GM12892 (cell line): ENCODE data around the gene ZNRF2.

Source experiments
- POLR2A ChIP-seq: IDR thresholded peaks from 2 replicates; pipeline ENCODE4 v1.6.1; 2011; ENCODE audit warnings: low read depth, low read length, control low read depth
- POLR2AphosphoS5 ChIP-seq: IDR thresholded peaks from 2 replicates; pipeline ENCODE4 v1.6.1; 2011; ENCODE audit warnings: low read depth, low read length, control low read depth

DNA sequence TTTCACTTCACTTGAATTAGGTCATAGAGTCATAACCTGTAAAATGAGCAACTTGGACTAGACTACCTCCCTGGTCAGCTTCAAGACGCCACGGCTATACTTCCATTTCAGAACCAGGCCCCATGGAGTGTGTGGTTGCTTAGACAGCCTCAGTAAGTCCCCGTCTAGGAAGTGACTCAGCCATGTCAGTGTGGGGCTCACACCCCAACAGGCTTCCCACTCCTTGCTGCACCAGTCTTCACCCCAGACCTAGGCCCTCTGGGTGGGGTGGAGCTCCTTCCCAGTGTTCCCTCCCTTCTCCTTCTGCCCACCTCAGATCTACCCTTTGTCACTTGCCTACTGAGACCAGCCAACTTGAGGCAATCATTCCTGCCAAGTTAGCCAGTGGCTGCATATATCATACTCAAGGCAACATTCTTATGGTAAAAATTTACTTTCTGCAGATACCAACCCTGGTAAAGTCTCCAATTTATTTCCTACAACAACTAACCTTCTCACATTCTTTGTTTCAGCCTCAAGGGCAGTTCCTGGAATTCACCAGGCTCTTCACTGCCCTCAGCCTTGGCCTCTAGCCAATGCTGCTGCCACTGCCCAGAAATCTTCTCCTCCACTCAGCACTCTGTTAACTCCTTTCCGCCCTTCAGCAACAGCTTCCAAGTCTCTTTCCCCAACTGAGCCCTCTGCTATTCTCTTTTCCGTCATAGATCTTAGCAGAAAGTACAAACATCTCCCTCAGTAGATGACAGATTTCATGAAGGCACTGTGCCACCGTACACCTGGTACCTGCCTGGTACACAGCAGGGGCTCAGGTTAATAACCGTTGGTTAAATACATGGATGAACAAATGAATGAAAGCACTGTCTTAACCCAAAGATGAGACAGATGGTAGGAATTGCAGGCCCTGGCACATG, 31.3 kb upstream of the ZNRF2 start:
- TF ChIP-seq POLR2AphosphoS5 (no peak), POLR2A (no peak)
